Fibroblast of skin of back (primary cell): ENCODE results near the gene CKS1B.

Experiments
- DNase-seq: peaks from one replicate; pipeline ENCODE4 v3.0.0-alpha.2; 2013

The CKS1B gene

GRCh38 chr1:154945962-154946850 lies 28.3 kb upstream of the CKS1B start:
- no peak for DNase-seq

- no peak for DNase-seq
These were observed 26.4 kb upstream of the CKS1B start for GRCh38 chr1:154948079-154948478.

GRCh38 chr1:154951901-154952657 lies 22.4 kb upstream of the CKS1B start:
- DNase-seq, result no peak

- DNase-seq, result no peak
These were observed 21.8 kb upstream of the CKS1B start for GRCh38 chr1:154952664-154953063.

GRCh38 chr1:154953611-154954038 lies 20.9 kb upstream of the CKS1B start:
- no peak for DNase-seq

GRCh38 chr1:154954541-154954940 lies 19.9 kb upstream of the CKS1B start:
- DNase-seq, result no peak

- peak; percentile 64 for DNase-seq
These were observed 19.3 kb upstream of the CKS1B start for GRCh38 chr1:154955039-154955717.

GRCh38 chr1:154955718-154956543 lies 18.6 kb upstream of the CKS1B start, which contains the start of gene PBXIP1:
TSS of gene PBXIP1 (minus strand) at chr1:154956099. CDS start at chr1:154953721, 2,378 bp downstream.
- DNase-seq, result peak; percentile 92

GRCh38 chr1:154956544-154956941 lies 17.9 kb upstream of the CKS1B start:
- no peak for DNase-seq

- DNase-seq, result no peak
These were observed 17.3 kb upstream of the CKS1B start for GRCh38 chr1:154957091-154957657.

- no peak for DNase-seq
These were observed 16.4 kb upstream of the CKS1B start for GRCh38 chr1:154958036-154958435.

GRCh38 chr1:154958681-154959425 lies 15.6 kb upstream of the CKS1B start:
- DNase-seq, result no peak

- no peak for DNase-seq
These were observed 15.1 kb upstream of the CKS1B start for GRCh38 chr1:154959426-154959780.

GRCh38 chr1:154960446-154961136 lies 13.9 kb upstream of the CKS1B start:
- DNase-seq, result no peak

GRCh38 chr1:154961207-154962155 lies 13.0 kb upstream of the CKS1B start, which contains the start of gene PYGO2:
TSS of gene PYGO2 (minus strand) at chr1:154961782. CDS start at chr1:154961576, 206 bp downstream.
- peak; percentile 80 for DNase-seq

- DNase-seq, result no peak
These were observed 12.2 kb upstream of the CKS1B start for GRCh38 chr1:154962156-154962749.

- no peak for DNase-seq
These were observed 11.6 kb upstream of the CKS1B start for GRCh38 chr1:154962795-154963330.

GRCh38 chr1:154963643-154964042 lies 10.8 kb upstream of the CKS1B start:
- DNase-seq, result no peak
